ENCODE data around the gene SNX7.

GRCh38 chr1:98764485-98764884, 103.0 kb downstream of the SNX7 start:
- TF ChIP-seq USF1 (IDR thresholded peaks at IDR 0.05; ENCODE audit: borderline replicate concordance, low read depth) = no peak
- TF ChIP-seq CTCF (IDR thresholded peaks at IDR 0.05) = no peak
